SU-DHL-6 (cell line): ENCODE measurements around the gene NEAT1.
A peak's percentile ranks its signal among the peaks of the same experiment; 100 is the strongest.

Experiments used
- H2AFZ ChIP-seq: fragments of 200-600 bp; sonication (generic); 2 replicates; pipeline ENCODE4 v1.6.1; 2014; ENCODE audit warnings: low read depth, mild to moderate bottlenecking, moderate library complexity, mixed read lengths, antibody characterized with exemption, low read length; ENCODE audit not compliant: severe bottlenecking
- H3F3A ChIP-seq: fragments of 200-600 bp; shearing (Covaris generic); 2 replicates; pipeline ENCODE4 v1.6.0; 2016; ENCODE audit warnings: antibody characterized with exemption, mild to moderate bottlenecking; ENCODE audit not compliant: insufficient read depth
- H3K27ac ChIP-seq: fragments of 200-600 bp; sonication (generic); 2 replicates; pipeline ENCODE4 v1.5.1; 2016; ENCODE audit warnings: low read depth, mild to moderate bottlenecking, low read length, moderate library complexity, mixed read lengths
- H3K27me3 ChIP-seq: fragments of 200-600 bp; sonication (generic), shearing (Covaris generic); 2 replicates; pipeline ENCODE4 v1.6.0; 2014; ENCODE audit warnings: mild to moderate bottlenecking, low read length
- H3K36me3 ChIP-seq: fragments of 200-600 bp; sonication (generic); 2 replicates; pipeline ENCODE4 v1.6.1; 2014; ENCODE audit warnings: mild to moderate bottlenecking, low read length, mixed read lengths
- H3K4me2 ChIP-seq: fragments of 300-600, 200-600 bp; shearing (Covaris generic), sonication (generic); 2 replicates; pipeline ENCODE4 v1.6.0; 2014; ENCODE audit warnings: low read length, low read depth, mild to moderate bottlenecking; ENCODE audit not compliant: poor library complexity, severe bottlenecking
- H3K4me3 ChIP-seq: fragments of 200-600 bp; sonication (generic); 2 replicates; pipeline ENCODE4 v1.5.1; 2014; ENCODE audit warnings: antibody characterized with exemption, low read length, mild to moderate bottlenecking, mixed read lengths; ENCODE audit not compliant: insufficient read depth, poor library complexity, severe bottlenecking
- H3K79me2 ChIP-seq: fragments of 200-600 bp; sonication (generic); 2 replicates; pipeline ENCODE4 v1.6.1; 2014; ENCODE audit warnings: mild to moderate bottlenecking, low read length, moderate library complexity; ENCODE audit not compliant: insufficient read depth
- H3K9ac ChIP-seq: fragments of 200-600 bp; sonication (generic); 2 replicates; pipeline ENCODE4 v1.7.0; 2014; ENCODE audit warnings: mild to moderate bottlenecking, low read length
- H3K9me2 ChIP-seq: fragments of 200-600 bp; sonication (generic); replicated peaks from 2 replicates; pipeline ENCODE4 v1.6.1; 2014; ENCODE audit warnings: low read length; ENCODE audit not compliant: insufficient read depth
- H3K9me3 ChIP-seq: fragments of 200-600 bp; sonication (generic); 2 replicates; pipeline ENCODE4 v1.6.1; 2014; ENCODE audit warnings: low read length, mixed read lengths; ENCODE audit not compliant: insufficient read depth
- H4K20me1 ChIP-seq: fragments of 200-600 bp; sonication (generic); 2 replicates; pipeline ENCODE4 v1.6.1; 2014; ENCODE audit warnings: low read depth, mild to moderate bottlenecking, antibody characterized with exemption, low read length, moderate library complexity, mixed read lengths
- EZH2phosphoT487 ChIP-seq: fragments of 200-600 bp; sonication (generic), shearing (Covaris generic); conservative IDR thresholded peaks from 2 replicates; pipeline ENCODE4 v1.6.1; 2018; ENCODE audit warnings: mild to moderate bottlenecking, antibody characterized with exemption, low read length, moderate library complexity, mixed read lengths
- TF ChIP-seq, protein P1 (sequence below): fragments of 200-600 bp; sonication (generic); IDR thresholded peaks from one replicate; pipeline ENCODE4 v1.5.1; 2017; ENCODE audit warnings: antibody characterized with exemption, mild to moderate bottlenecking, low read length, moderate library complexity; ENCODE audit not compliant: insufficient read depth, poor library complexity, severe bottlenecking

Gene NEAT1

DNA sequence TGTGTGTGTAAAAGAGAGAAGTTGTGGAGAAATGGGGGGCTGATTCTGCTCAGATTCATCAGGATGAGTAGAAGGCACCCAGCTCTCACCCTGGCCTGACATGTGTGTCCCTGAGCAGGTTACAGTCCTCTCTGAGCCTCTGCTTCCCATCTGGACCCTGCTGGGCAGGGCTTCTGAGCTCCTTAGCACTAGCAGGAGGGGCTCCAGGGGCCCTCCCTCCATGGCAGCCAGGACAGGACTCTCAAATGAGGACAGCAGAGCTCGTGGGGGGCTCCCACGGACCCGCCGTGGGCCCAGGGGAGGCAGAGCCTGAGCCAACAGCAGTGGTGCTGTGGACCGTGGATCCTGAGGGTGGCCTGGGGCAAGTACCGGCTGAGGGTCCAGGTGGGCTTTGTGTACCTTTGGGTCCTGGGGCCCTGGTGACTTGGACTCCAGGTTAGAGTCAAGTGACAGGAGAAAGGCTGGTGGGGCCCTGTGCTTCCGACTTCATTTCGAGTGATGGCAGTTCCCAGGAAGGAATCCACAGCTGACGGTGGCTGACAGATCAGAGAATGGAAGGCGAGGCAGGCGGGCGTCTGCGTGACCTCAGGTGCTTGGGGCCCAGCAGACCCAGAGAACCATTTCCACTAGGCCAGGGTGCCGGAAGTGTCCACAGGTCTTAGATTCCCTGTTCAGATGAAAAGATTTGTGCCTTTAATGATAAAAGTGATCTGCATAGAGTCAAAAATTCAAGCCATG is 21.9 kb downstream of the NEAT1 start:
- Histone ChIP-seq H3K4me3 (no peak overlapping the region), H3K4me2 (peak overlapping the region; percentile 83), H3K27ac (peak overlapping the region; percentile 98), H3K79me2 (no peaks in the 10 kb centered on the region), H4K20me1 (no peaks in the 10 kb centered on the region), H3K27me3 (no peaks in the 10 kb centered on the region), H2AFZ (no peak overlapping the region), H3K9me3 (no peaks in the 10 kb centered on the region), H3K9ac (peak overlapping the region; percentile 53), H3K36me3 (no peaks in the 10 kb centered on the region), H3K9me2 (no peaks in the 10 kb centered on the region), H3F3A (peaks cover 64% of the 10 kb centered on the region)
- no peak for TF ChIP-seq EZH2phosphoT487
- TF ChIP-seq, protein P1, sequence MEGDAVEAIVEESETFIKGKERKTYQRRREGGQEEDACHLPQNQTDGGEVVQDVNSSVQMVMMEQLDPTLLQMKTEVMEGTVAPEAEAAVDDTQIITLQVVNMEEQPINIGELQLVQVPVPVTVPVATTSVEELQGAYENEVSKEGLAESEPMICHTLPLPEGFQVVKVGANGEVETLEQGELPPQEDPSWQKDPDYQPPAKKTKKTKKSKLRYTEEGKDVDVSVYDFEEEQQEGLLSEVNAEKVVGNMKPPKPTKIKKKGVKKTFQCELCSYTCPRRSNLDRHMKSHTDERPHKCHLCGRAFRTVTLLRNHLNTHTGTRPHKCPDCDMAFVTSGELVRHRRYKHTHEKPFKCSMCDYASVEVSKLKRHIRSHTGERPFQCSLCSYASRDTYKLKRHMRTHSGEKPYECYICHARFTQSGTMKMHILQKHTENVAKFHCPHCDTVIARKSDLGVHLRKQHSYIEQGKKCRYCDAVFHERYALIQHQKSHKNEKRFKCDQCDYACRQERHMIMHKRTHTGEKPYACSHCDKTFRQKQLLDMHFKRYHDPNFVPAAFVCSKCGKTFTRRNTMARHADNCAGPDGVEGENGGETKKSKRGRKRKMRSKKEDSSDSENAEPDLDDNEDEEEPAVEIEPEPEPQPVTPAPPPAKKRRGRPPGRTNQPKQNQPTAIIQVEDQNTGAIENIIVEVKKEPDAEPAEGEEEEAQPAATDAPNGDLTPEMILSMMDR = no peak

GRCh38 chr11:65445101-65445603 is 22.6 kb downstream of the NEAT1 start:
- Histone ChIP-seq H3K9me3 (no peaks in the 10 kb centered on the region), H3K36me3 (no peaks in the 10 kb centered on the region), H3K79me2 (no peaks in the 10 kb centered on the region), H3K4me2 (peak overlapping the region; percentile 83), H3K4me3 (no peak overlapping the region), H3K9ac (peak overlapping the region; percentile 53), H4K20me1 (no peaks in the 10 kb centered on the region), H3K9me2 (no peaks in the 10 kb centered on the region), H3K27ac (peak overlapping the region; percentile 98), H3F3A (peaks cover 57% of the 10 kb centered on the region), H2AFZ (no peak overlapping the region), H3K27me3 (no peaks in the 10 kb centered on the region)
- TF ChIP-seq EZH2phosphoT487 = no peak
- TF ChIP-seq, protein P1 = no peak

- peaks cover 51% of the 10 kb centered on the region for H3F3A ChIP-seq
- H3K27ac ChIP-seq = peak overlapping the region; percentile 53
Measured at GRCh38 chr11:65445604-65446445, 23.2 kb downstream of the NEAT1 start.

More at GRCh38 chr11:65445604-65446445, 23.2 kb downstream of the NEAT1 start:
- Histone ChIP-seq H3K4me3 (no peak overlapping the region), H3K27me3 (no peaks in the 10 kb centered on the region), H3K9me3 (no peaks in the 10 kb centered on the region), H3K79me2 (no peaks in the 10 kb centered on the region), H3K4me2 (no peak overlapping the region), H3K9ac (no peak overlapping the region), H3K9me2 (no peaks in the 10 kb centered on the region), H4K20me1 (no peaks in the 10 kb centered on the region), H3K36me3 (no peaks in the 10 kb centered on the region), H2AFZ (no peak overlapping the region)
- TF ChIP-seq EZH2phosphoT487 = no peak
